Measurements from ENCODE around the gene ENG. TPM values are rescaled to one million over a fixed set of nuclear protein-coding genes. Genes with fewer than 3 reads are reported as not detected.
A peak's percentile ranks its signal among the peaks of the same experiment; 100 is the strongest.

Gene ENG
- polyA plus RNA-seq, 2 of the 4 experiments (the other 2 are of a cell fraction), result 0.08 TPM; not detected in 1

DNA sequence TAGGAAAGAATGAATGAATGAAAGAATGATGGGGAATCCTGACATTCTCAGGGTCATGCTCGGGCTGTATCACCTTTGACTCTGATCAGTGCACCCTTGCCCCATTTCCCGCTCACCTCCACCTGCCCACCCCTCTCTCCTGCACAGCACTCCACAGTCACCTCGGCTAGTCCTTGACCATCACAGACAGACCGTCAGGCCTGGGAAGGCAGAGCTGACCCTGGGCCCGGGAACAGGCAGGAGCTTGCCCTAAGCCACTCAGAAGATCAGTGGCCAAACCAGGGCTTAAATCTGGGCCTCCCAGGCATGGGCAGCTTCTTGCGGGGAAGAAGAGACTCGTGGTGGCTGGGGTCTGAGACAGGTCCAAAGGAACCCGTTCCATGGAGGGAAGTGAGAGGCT, 41.4 kb upstream of the ENG start:
- TF ChIP-seq, protein P1, sequence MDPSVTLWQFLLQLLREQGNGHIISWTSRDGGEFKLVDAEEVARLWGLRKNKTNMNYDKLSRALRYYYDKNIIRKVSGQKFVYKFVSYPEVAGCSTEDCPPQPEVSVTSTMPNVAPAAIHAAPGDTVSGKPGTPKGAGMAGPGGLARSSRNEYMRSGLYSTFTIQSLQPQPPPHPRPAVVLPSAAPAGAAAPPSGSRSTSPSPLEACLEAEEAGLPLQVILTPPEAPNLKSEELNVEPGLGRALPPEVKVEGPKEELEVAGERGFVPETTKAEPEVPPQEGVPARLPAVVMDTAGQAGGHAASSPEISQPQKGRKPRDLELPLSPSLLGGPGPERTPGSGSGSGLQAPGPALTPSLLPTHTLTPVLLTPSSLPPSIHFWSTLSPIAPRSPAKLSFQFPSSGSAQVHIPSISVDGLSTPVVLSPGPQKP (IDR thresholded peaks at IDR 0.05; ENCODE audit: low read depth, low read length), result no peak
- no peak for TF ChIP-seq MAFK (IDR thresholded peaks at IDR 0.05; ENCODE audit: partially characterized antibody)
- TF ChIP-seq HOXA7 (CRISPR knock-in tag; IDR thresholded peaks at IDR 0.05), result no peak
- TF ChIP-seq JUN (IDR thresholded peaks at IDR 0.05), result no peak
- WGBS (ENCODE audit: missing lambda C conversion rate), result 94% methylated on average over 8 of the region's 8 CpGs
- POLR2A ChIA-PET, result interaction anchor here (0.9 kb wide), 1 partner anchor 21 kb away, joined by 3 read pairs; the partner anchor contains the start of gene ST6GALNAC4
- CTCF ChIA-PET, result interaction anchor here (1.0 to 2.1 kb wide), 5 partner anchors 9 to 48 kb away, joined by 3 to 7 read pairs (median 5); no protein-coding TSS in a partner anchor
- Histone ChIP-seq H3K9me3 (peaks cover 23% of the 10 kb centered on the region), H3K4me2 (no peak overlapping the region), H3K27ac (no peak overlapping the region), H3K4me3 (no peak overlapping the region), H3K4me1 (peaks cover 14% of the 10 kb centered on the region)
- FAIRE-seq (no peak), ATAC-seq (no peak), DNase-seq (ENCODE audit: low read depth in 1 of 2, low spot score in 1 of 2) (no peak)

DNA sequence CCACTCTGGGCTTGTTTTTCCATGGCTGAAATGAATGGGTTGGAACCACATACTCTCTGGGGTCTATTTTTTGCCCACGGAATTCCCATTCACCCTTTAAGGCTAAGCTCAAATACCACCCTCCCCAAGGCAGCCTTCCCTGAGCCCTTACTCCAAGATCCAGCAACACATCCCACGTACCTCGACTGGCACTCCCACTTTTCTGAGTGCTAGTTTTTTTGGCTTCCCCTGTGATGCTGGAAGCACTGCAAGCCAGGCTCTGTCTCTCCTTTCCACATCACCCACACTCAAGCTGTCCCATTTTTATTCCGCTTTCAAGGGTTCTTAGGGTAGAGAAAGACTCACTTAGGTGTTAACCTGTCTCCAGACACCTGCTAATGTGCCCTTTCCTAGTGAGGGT, 38.9 kb upstream of the ENG start:
- H3K27ac ChIP-seq, result no peak overlapping the region
- H3K4me3 ChIP-seq, result no peak overlapping the region
- DNase-seq (ENCODE audit: low read depth in 1 of 2, low spot score in 1 of 2), result no peak
- TF ChIP-seq JUN (IDR thresholded peaks at IDR 0.05) (no peak), CHD4 (IDR thresholded peaks at IDR 0.05; ENCODE audit: borderline replicate concordance) (no peak)
- ChIA-PET POLR2A (no interaction called here), CTCF (interaction anchor here (1.1 to 2.1 kb wide), 3 partner anchors 18 to 159 kb away, joined by 3 to 14 read pairs (median 5); partner anchors contain the start of gene TOR2A)
- peaks cover 23% of the 10 kb centered on the region for H3K9me3 ChIP-seq
- no peak overlapping the region for H3K4me2 ChIP-seq
- 89% methylated on average over 4 of the region's 4 CpGs for WGBS (ENCODE audit: missing lambda C conversion rate)
- no peak for ATAC-seq
- 0 out of 3 replicates have a peak, but pooled peaks cover 2% of the 10 kb centered on the region for H3K4me1 ChIP-seq
- FAIRE-seq, result no peak

- ChIA-PET CTCF (interaction anchor here (0.6 to 2.1 kb wide), 6 partner anchors 17 to 158 kb away, joined by 3 to 14 read pairs (median 3); partner anchors contain the start of gene TOR2A), POLR2A (no interaction called here)
- Histone ChIP-seq H3K4me2 (no peak overlapping the region), H3K27ac (no peak overlapping the region), H3K9me3 (peaks cover 23% of the 10 kb centered on the region), H3K4me3 (no peak overlapping the region), H3K4me1 (0 out of 3 replicates have a peak, but pooled peaks cover 2% of the 10 kb centered on the region)
- FAIRE-seq, result no peak
- no peak for ATAC-seq
- WGBS (ENCODE audit: missing lambda C conversion rate), result 98% methylated on average over 6 of the region's 6 CpGs
- TF ChIP-seq KDM5A (IDR thresholded peaks at IDR 0.05) (peak; percentile 70; the same call in 1 of the 2 replicates), ESRRA (IDR thresholded peaks at IDR 0.05; ENCODE audit: borderline replicate concordance, low read length) (no peak)
- DNase-seq (ENCODE audit: low read depth in 1 of 2, low spot score in 1 of 2), result no peak
Measured at GRCh38 chr9:127892831-127893230, 38.4 kb upstream of the ENG start.

GRCh38 chr9:127890053-127890452, 35.6 kb upstream of the ENG start:
- 94% methylated on average over 3 of the region's 3 CpGs for WGBS (ENCODE audit: missing lambda C conversion rate)
- TF ChIP-seq TP53 (CRISPR knock-in tag; IDR thresholded peaks at IDR 0.05), result no peak
- TF ChIP-seq POLR2A (IDR thresholded peaks at IDR 0.05; ENCODE audit: low read length), result no peak
- TF ChIP-seq EHMT2 (IDR thresholded peaks at IDR 0.05; ENCODE audit: low read depth), result no peak
- TF ChIP-seq, protein P2, sequence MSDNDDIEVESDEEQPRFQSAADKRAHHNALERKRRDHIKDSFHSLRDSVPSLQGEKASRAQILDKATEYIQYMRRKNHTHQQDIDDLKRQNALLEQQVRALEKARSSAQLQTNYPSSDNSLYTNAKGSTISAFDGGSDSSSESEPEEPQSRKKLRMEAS (IDR thresholded peaks at IDR 0.05), result no peak
- TF ChIP-seq EP300 (IDR thresholded peaks at IDR 0.05), result no peak
- TF ChIP-seq CBX2 (IDR thresholded peaks at IDR 0.05; ENCODE audit: borderline replicate concordance, low read depth), result no peak
- TF ChIP-seq ZC3H11A (IDR thresholded peaks at IDR 0.05), result no peak
- TF ChIP-seq, protein P3, sequence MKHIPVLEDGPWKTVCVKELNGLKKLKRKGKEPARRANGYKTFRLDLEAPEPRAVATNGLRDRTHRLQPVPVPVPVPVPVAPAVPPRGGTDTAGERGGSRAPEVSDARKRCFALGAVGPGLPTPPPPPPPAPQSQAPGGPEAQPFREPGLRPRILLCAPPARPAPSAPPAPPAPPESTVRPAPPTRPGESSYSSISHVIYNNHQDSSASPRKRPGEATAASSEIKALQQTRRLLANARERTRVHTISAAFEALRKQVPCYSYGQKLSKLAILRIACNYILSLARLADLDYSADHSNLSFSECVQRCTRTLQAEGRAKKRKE (CRISPR knock-in tag; IDR thresholded peaks at IDR 0.05; ENCODE audit: low read depth), result no peak
- TF ChIP-seq NR3C1 (IDR thresholded peaks at IDR 0.05), result no peak
- no peak for TF ChIP-seq PBX3 (IDR thresholded peaks at IDR 0.05)
- no peak for TF ChIP-seq HEYL (CRISPR knock-in tag; IDR thresholded peaks at IDR 0.05)
- no peak for TF ChIP-seq RFX5 (IDR thresholded peaks at IDR 0.05)
- no peak for TF ChIP-seq ESRRA (IDR thresholded peaks at IDR 0.05; ENCODE audit: borderline replicate concordance, low read length)
- FAIRE-seq, result no peak
- CTCF ChIA-PET, result interaction anchor here (1.0 to 6.5 kb wide), 5 partner anchors 8 to 126 kb away, joined by 3 to 50 read pairs (median 3); no protein-coding TSS in a partner anchor
- no peak for DNase-seq (ENCODE audit: low read depth in 1 of 2, low spot score in 1 of 2)
- ATAC-seq, result 0 out of 6 replicates have a peak, but pooled peaks of 1 of the 2 experiments have one; percentile 4
- Histone ChIP-seq H3K4me2 (no peak overlapping the region), H3K4me1 (no peaks in the 10 kb centered on the region), H3K4me3 (no peak overlapping the region), H3K9me3 (peaks cover 21% of the 10 kb centered on the region), H3K27ac (no peak overlapping the region)
- POLR2A ChIA-PET, result no interaction called here
